ENCODE results near the gene LCN10. TPM values are rescaled to one million over a fixed set of nuclear protein-coding genes. Genes with fewer than 3 reads are reported as not detected.

Gene LCN10
- polyA plus RNA-seq, 2 of the 4 experiments (the other 2 are of a cell fraction), result not detected

DNA sequence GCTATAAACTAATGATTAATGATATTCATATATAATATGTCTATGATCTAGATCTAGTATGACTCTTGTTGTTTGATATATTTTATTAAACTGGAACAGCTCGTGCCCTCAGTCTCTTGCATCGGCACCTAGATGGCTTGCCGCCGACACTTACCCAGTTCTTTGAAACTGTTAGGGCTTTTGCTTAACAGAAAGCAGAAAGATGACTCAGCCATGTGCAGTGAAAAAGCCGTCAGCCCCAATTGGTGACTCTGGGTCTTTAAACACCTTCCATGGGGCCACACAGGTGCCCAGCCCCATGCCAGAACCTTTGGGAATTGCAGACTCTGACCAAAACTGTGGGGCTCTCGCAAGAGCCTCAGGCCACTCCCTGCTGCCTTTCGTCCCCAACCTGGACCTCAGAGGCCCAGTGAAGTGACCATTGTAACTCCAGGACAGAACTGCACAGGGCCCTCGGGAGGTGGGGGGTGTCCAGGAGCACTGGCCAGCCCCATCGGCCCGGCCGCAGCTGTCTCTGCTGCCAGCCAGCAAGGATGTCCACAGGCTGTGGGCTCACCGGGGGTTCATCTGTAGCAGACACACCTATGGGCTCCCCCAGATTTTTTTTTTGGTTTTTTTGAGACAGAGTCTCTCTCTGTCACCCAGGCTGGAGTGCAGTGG is 7.8 kb downstream of the LCN10 start (continued):
- no peak for TF ChIP-seq FOSL2 (IDR thresholded peaks at IDR 0.05)
- no peak for TF ChIP-seq FOSL2 (CRISPR knock-in tag; IDR thresholded peaks at IDR 0.05)
- TF ChIP-seq TFCP2L1 (CRISPR knock-in tag; IDR thresholded peaks at IDR 0.05), result no peak

GRCh38 chr9:136733611-136734010 is 9.1 kb downstream of the LCN10 start:
- Histone ChIP-seq H3K27ac (no peak overlapping the region), H3K9me3 (no peaks in the 10 kb centered on the region), H3K4me1 (peaks cover 6% of the 10 kb centered on the region; the same call in 1 of the 3 replicates), H3K4me2 (no peak overlapping the region), H3K4me3 (no peak overlapping the region)
- ChIA-PET POLR2A (no interaction called here), CTCF (interaction anchor here (2.1 kb wide), 1 partner anchor 27 kb away, joined by 7 read pairs; no protein-coding TSS in a partner anchor)
- FAIRE-seq, result no peak
- no peak for DNase-seq (ENCODE audit: low read depth in 1 of 2, low spot score in 1 of 2)
- no peak for ATAC-seq
- WGBS (ENCODE audit: missing lambda C conversion rate), result 93% methylated on average over 12 of the region's 12 CpGs
- no peak for TF ChIP-seq RNF2 (IDR thresholded peaks at IDR 0.05; ENCODE audit: borderline replicate concordance, low read depth)
- TF ChIP-seq TP53 (CRISPR knock-in tag; IDR thresholded peaks at IDR 0.05), result no peak
- no peak for TF ChIP-seq EHF (CRISPR knock-in tag; IDR thresholded peaks at IDR 0.05)
- no peak for TF ChIP-seq RARB (CRISPR knock-in tag; IDR thresholded peaks at IDR 0.05)
- TF ChIP-seq, protein P1, sequence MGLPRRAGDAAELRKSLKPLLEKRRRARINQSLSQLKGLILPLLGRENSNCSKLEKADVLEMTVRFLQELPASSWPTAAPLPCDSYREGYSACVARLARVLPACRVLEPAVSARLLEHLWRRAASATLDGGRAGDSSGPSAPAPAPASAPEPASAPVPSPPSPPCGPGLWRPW (IDR thresholded peaks at IDR 0.05), result no peak
- TF ChIP-seq RCOR1 (IDR thresholded peaks at IDR 0.05; ENCODE audit: low read depth, low read length), result no peak
- TF ChIP-seq, protein P2, sequence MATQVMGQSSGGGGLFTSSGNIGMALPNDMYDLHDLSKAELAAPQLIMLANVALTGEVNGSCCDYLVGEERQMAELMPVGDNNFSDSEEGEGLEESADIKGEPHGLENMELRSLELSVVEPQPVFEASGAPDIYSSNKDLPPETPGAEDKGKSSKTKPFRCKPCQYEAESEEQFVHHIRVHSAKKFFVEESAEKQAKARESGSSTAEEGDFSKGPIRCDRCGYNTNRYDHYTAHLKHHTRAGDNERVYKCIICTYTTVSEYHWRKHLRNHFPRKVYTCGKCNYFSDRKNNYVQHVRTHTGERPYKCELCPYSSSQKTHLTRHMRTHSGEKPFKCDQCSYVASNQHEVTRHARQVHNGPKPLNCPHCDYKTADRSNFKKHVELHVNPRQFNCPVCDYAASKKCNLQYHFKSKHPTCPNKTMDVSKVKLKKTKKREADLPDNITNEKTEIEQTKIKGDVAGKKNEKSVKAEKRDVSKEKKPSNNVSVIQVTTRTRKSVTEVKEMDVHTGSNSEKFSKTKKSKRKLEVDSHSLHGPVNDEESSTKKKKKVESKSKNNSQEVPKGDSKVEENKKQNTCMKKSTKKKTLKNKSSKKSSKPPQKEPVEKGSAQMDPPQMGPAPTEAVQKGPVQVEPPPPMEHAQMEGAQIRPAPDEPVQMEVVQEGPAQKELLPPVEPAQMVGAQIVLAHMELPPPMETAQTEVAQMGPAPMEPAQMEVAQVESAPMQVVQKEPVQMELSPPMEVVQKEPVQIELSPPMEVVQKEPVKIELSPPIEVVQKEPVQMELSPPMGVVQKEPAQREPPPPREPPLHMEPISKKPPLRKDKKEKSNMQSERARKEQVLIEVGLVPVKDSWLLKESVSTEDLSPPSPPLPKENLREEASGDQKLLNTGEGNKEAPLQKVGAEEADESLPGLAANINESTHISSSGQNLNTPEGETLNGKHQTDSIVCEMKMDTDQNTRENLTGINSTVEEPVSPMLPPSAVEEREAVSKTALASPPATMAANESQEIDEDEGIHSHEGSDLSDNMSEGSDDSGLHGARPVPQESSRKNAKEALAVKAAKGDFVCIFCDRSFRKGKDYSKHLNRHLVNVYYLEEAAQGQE (IDR thresholded peaks at IDR 0.05), result no peak
- TF ChIP-seq NFE2L2 (conservative IDR thresholded peaks at IDR 0.05; ENCODE audit: low read length), result no peak
- TF ChIP-seq BCL3 (IDR thresholded peaks at IDR 0.05), result no peak
- no peak for TF ChIP-seq PBX3 (IDR thresholded peaks at IDR 0.05)
- TF ChIP-seq FOXS1 (CRISPR knock-in tag; IDR thresholded peaks at IDR 0.05), result no peak
- no peak for TF ChIP-seq HOXB13 (CRISPR knock-in tag; IDR thresholded peaks at IDR 0.05; ENCODE audit: low read depth)
- TF ChIP-seq PHF8 (IDR thresholded peaks at IDR 0.05; ENCODE audit: borderline replicate concordance, low read depth), result no peak
- TF ChIP-seq MYC (IDR thresholded peaks at IDR 0.05; ENCODE audit: borderline replicate concordance, low read length), result no peak

Measured in A549 (cell line).